Stimulated activated naive CD8-positive, alpha-beta T cell treated with anti-CD3 and anti-CD28 coated beads, Interleukin-15, Interleukin-2, amounts not matched to agents 100 U/mL and 50 U/mL, for 24 hours (primary cell): ENCODE data around the gene UCK2.

Experiments
- ATAC-seq: fragments of 150-1000 bp; cut with Tn5 transposase; one replicate; pipeline ENCODE4 v1.10.0; 2021
- DNase-seq: peaks from one replicate; pipeline ENCODE4 v3.0.0; 2021

UCK2 gene

DNA sequence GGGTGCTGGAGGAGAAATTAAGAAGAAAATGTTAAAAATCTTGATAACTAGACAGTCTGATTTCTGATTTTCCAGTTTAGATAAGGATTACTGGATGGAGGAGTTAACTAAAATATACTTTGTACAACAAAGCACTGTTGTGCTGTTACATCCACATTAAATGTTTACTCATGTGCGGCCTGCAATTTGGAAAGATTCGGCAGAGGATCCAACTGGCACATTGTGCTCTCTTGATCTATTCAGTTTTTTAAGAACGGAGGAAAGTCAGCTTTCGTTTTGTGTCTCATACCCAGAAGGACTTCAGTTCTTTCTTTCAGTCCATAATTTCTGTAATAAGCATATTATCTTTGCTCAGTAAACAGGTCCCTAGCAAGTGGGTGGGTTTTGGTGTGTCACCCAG is 52.5 kb downstream of the UCK2 start:
- DNase-seq (no peak), ATAC-seq (no peak)

DNA sequence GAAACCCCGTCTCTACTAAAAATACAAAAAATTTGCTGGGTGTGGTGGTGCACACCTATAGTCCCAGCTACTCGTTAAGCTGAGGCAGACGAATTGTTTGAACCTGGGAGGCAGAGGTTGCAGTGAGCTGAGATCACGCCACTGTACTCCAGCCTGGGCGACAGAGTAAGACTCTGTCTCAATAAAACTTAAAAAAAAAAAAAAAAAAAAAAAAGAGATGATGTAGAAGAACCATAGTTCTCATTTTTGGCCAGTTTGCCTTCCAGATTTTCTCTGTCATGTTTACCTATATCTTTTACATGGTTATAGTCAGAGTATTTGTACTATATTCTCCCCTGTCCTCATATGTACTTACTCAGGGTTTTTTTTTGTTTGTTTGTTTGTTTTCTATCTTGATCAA is 53.6 kb downstream of the UCK2 start:
- ATAC-seq = no peak
- DNase-seq = no peak

DNA sequence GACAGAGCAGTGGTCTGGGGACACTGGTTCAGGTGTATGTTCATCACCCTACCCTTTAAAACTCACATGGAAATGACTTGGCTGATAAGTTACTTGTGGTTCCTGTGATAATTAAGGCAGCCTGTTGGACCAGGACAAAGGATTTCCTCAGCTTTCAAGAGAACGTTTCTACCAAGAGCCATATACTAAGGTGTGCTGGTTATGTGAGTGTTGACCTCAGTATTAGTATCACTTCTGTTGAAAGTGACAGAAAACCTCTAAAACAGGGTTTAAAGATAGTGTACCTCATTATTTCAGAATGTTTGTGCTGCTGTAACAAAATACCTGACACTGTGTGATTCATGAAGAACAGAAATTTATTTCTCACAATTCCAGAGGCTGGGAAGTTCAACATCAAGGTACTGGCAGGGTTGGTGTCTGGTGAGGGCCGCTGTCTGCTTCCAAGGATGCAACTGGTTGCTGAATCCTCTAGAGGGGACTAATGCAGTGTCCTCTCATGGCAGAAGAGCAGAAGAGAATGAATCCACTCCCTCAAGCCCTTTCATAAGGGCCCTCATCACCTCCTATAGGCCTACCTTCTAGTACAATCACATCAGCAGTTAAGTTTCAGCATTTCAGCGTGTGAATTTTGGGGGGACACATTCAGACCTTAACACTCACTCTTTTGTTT is 54.9 kb downstream of the UCK2 start:
- no peak for DNase-seq

DNA sequence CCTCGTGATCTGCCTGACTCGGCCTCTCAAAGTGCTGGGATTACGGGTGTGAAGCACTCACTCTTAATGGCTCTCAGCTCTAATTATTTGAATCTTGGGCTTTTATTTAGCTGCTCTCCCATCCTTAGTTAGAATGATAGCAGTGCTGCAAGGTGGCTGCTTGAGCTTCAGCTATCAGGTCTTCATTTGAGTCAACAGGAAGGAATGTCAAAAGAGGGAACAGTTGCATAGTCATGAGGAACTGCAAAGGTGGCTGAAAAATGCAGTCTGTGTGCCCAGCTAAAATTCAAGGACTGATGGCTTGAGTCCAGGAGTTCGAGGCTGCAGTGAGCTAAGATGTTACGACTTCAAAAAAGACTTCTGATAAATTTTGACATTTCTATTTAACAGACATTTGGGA is 55.6 kb downstream of the UCK2 start:
- DNase-seq (no peak), ATAC-seq (no peak)

More for the DNA sequence above, 54.9 kb downstream of the UCK2 start:
- no peak for ATAC-seq

DNA sequence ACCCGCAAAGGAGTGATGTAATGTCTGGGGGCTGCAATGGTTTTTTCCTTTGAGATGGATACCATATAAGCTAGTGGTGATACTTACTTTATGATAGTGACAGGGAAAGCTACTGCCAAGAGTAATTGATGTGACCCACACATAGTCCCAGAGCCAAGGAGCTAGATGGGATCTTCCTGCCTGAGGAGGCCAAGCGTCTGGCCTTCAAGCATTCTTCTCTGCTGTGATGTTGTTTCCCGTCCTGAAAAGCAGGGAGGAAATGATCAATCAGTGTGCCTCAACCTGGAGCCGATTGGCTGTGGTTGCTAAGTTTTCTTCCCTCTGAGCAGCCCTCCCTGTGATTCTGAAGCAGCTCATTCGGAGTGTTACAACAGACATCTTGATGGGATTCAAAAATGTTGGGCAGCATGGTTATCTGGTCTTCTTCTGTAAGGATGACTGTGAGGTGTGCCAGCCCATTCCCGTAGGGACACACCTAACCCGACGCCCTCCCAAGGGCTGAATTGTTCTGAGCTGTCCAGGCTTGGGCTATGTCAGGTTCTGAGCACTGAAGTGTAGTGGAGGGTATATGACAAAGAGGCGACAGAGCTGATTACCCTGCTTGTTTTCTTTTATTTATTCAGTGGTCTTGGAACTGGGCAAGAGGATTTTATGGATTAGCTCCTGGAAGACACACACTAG is 56.7 kb downstream of the UCK2 start:
- ATAC-seq (no peak), DNase-seq (no peak)

DNA sequence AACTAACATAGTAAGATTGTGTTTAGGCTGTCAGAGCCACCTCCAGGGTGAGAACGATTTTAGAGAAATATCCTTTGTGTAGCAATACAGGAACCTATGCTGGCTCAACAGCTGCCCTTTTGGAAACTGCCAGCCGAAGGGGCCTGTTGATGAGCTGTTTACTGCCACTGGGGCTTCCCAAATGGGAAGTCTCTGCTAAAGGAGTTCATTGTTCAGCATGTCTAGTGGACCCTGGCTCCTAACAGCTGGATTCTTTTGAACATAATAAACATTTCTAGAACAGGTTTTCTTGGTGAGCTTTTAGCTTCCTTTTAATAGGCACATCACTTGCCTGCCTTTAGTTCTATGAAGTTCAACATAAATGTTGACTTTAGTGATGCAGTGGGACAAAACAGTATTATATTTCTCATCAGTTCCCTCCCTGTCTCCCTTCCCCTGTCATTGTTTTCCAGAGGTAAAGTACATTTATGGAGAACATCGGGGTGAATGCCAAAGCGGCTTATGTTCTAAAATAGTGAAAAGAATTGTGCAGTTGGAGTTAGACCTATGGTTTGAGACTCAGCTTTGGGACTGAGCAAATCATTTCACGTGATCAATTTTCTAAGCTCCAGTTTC is 57.4 kb downstream of the UCK2 start:
- no peak for ATAC-seq

DNA sequence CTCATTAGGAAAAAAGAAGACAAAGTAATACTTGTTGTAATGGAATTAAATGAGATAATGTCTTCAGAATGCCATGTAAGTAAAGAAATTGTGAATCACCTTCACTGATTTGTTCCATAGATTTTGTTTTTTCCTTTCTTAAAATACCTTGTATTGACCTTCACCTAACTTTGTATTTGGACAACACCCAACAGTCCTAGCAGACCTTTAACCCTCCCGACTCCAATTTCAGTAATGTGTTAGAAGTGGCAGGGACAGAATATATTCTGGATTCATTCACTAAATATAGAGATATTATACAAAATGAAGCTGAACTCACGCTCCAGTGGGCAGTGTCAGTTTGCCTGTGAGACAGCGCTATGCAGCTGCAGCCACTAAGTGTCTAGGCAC is 57.9 kb downstream of the UCK2 start:
- ATAC-seq (no peak), DNase-seq (no peak)

More for the DNA sequence above, 57.4 kb downstream of the UCK2 start:
- DNase-seq = no peak

DNA sequence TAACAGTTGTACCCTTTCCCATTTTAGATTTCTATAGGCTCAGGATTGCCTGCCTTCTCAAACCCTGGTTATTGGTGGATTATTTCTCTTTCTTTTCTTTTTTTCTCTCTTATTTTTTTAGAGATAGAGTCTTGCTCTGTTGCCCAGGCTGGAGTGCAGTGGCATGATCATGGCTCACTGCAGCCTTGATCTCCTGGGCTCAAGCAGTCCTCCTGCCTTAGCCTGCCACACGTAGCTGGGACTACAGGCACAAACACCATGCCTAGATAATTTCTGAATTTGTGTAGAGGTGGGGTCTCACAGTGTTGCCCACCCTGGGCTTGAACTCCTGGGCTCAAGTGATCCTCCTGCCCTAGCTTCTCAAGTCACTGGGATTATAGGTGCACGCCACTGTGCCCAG is 58.8 kb downstream of the UCK2 start:
- ATAC-seq = no peak
- no peak for DNase-seq

DNA sequence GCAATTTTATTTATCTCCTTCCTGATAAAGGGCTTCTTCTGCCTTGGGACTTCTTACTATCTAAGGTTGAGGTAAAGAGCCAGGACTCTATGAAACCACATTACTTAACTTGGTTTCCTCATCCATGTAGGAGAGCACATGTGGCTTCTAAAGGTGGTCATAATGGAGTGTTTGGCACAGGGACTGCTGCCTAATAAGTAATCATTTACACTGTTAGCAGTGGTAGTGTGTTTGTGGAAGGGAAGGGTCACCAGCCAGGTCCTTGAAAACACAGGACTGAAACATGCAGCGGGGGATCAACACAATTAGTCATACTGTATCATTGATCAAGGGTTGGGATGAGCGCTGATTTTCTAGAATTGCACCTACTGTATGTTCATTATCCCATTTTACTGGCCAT is 59.6 kb downstream of the UCK2 start:
- no peak for ATAC-seq
- DNase-seq = no peak

DNA sequence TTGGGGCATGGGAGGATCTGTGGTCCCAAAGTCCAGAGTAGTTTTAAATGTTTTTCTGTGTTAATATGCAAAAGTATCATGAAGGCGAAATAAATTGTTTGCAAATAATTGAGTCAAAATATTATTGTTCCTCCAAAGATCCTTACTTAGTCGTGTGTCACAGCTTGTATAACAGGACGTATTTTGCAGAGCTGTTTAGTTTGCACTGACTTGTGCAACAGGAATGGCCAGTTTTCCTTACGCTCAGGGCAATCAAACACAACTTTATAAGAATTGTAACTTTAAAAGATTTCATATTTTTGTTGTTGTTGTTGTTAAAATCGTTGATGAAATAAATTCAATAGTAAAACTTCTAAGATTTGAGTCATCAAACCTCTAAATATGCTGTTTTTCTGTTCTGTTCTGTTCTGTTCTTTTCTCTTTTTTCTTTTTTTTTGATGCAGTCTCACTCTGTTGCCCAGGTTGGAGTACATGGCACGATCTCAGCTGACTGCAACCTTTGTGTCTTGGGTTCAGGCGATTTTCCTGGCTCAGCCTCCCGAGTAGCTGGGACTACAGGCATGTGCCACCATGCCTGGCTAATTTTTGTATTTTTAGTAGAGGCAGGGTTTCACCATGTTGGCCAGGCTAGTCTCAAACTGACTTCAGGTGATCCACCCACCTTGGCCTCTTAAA is 60.6 kb downstream of the UCK2 start:
- ATAC-seq (no peak), DNase-seq (no peak)

DNA sequence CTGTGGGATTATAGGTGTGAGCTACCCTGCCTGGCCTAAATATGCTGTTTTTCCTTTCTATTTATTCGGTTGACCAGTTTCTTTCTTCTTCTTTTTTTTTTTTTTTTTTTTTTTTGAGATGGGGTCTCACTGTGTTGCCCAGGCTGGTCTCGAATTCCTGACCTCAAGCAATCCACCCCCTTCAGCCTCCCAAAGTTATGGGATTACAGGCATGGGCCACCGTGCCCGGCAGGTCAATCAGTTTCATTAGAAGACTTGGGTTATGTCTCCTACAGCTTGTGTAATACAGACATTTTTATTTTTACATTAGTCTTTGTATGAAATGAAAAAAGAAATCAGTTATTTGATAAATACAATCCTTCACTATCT is 61.1 kb downstream of the UCK2 start:
- DNase-seq (no peak), ATAC-seq (no peak)

DNA sequence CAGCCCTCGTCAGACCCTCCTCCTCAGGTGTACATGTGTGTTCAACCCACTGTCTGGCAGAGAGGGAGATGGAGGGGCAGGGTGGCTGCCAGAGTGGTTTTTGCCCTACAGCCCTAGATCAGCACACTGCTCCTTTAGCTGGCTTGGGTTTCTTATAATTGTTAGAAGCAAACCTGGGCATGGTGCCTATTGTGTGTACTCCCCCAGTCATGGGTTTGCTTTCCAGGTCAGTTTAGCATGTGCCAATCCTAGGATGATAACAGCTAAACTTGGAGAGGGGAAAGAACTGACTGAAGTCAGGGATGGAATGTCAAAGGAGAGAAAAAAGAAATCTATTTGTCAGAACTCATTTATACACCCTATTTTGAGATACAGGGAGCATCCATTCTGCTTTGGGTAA is 63.3 kb downstream of the UCK2 start:
- DNase-seq = no peak
- ATAC-seq = no peak

DNA sequence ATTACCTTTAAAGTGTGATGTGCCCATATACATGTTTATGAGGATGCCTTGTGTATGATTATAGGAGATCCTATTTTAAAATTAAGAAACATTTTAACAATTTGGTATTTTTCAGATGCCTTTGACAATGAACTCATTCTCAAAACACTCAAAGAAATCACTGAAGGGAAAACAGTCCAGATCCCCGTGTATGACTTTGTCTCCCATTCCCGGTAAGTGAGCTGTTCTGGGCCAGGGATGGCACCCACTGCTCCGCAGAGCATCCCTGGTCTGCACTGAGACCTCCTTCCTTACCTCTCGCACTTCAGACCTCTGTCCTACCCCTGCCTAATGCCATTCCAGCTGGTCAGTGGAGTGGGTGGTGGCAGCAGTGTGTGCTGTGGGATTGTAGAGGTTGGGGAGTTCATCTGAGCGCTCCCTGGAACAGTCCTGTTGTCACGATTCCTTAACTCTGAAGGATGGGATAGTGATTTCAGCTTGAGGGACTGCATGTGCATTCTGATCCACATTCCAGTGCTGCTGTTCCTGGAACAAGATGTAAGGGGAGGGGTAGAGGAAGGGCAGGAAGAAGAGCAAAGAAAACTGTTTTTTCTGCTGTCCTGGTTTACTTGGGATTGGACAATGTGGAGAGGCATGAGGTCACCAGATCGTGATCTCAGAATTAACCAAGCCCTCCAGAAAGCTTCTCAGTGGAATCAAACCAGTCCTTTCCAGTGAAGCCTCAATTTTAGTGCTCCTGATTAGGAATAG is 63.9 kb downstream of the UCK2 start:
- ATAC-seq (no peak), DNase-seq (no peak)

DNA sequence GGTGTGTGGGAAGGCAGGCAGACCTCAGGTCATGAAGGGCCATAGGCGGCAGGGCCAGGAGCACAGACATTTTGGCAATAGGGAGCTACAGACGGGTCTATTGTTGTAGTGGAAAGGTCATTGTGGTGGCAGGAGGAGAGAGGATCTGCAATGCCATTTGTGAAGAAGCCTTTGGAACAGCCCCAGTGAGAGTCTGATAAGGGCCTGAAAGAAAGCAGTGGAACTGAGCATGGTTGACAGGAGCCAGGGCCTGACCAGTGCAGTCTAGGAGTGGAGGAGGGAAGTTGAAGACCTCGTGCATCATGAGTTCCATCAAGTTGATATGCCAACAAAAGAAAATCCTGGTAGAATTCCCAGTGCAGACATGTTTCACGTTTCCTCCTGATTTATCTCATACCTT is 65.5 kb downstream of the UCK2 start:
- ATAC-seq (no peak), DNase-seq (no peak)

DNA sequence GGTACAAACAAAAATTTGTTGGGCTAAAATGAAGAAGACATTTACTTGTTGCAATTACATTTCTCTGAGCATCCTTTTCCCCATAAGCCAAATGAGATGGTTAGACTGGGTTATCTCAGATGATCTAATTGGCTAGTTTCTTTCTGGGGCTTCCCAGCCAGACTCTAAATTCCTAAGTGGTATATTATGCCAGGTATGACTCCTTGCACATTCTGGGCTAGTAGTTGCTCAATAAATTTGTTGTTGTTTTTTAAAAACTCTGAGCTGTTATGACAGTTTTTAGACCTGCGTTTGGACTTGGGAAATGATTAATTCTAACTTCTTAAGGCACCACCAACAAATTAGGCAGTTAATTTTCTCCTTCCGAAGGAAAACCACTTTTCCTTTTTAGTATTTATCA is 66.1 kb downstream of the UCK2 start:
- ATAC-seq = no peak
- DNase-seq = no peak

DNA sequence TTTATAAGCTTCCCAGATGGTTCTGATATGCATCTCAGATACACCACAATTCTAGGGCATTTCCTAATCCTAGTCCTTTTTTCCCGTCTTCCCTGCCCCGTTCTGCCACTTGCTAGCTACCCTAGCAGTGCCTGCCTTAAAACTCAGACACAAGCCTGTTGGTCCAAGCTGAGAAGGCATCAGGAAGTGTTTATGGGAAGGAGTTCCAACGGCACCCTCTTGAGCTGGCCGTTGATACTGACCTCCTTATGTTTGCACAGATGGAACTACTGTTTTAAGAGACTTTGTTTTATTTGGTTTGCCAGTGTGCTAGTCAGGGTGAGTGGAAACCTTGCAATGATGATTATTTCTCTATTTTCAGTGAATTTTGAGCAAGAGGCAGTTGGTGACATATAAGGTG is 67.2 kb downstream of the UCK2 start:
- ATAC-seq (no peak), DNase-seq (no peak)

DNA sequence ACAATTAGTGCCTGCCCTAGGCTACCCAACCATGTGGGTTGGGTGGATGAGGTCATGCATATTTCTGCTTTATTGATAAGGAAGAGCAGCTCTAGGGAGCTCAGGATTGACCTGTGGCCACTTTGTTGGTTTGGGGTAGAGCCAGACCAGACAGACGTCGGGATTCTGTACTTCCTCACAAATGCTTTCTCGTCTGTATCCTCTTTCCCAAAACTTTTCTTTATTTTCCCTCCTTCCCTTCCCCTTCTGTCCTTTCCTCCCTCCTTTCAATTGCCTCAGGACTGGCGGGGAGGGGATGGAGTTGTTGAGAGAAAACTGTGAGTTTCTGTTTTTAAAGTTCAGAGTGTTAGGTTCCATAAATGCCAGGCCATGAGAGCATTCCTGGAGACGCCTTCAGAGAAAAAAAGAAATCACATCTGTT is 68.0 kb downstream of the UCK2 start:
- DNase-seq (no peak), ATAC-seq (no peak)

DNA sequence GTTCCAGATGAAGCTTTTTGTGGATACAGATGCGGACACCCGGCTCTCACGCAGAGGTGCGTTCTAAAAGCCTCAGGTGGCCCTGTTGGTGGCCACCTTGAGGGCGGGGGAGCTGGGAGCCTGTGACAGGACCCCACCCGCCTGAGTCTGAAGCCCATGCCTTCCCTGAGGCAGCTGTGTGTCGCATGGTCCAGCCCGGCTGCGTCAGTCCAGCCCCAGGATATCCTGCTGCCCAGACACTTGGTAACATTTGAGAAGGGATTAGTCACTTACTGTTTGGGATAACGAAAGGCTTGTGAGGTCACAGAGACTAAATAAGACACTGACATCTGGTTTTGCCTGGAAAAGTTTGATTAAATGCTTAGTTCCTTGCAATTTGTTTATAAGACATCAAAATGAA is 68.9 kb downstream of the UCK2 start:
- ATAC-seq = no peak
- DNase-seq = no peak

DNA sequence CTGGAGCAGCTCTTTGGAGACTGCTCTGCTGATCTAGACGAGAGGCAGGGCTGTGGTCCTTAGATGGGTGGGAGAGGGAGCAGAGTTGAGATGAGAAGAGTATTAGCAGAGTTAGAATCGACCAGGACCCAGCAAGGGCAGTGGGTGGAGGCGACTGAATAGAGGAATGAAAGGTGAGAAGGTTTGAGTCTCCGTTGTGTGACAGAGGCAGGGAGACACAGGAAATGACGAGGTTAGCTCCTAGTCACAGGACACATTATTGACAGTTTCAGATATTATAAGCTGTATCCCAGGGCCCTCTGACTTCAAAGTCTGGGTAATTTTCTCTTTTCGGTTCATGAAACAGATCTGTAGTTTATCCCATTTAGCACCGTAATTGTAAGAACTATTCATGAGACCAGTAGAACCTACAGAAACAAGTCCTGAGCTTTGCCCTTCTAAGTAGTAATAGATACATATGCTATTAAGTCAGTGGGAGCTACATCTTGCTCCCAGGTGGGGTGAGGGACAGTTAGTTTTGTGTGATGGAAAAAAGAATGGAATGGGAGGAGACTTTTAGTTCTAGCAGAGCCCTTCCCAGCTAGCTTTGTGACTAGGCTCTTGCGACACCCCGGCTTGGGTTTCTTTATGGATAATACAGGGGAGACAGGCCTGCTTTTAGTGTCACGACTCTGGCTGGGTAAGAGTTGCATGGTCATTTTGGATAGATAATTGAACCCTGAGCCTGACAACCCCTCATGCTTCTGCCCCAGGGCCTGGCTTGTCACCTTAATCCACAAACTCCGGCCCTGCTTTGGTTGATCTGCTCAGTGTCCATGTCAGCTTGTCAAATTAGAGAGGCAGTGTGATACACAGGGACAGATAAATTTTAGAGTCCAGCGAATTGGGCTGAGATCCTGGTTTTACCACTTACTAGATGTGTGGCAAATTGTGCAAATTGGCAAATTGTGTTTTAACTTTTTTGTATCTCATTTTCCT is 70.2 kb downstream of the UCK2 start:
- no peak for DNase-seq
- ATAC-seq = no peak

DNA sequence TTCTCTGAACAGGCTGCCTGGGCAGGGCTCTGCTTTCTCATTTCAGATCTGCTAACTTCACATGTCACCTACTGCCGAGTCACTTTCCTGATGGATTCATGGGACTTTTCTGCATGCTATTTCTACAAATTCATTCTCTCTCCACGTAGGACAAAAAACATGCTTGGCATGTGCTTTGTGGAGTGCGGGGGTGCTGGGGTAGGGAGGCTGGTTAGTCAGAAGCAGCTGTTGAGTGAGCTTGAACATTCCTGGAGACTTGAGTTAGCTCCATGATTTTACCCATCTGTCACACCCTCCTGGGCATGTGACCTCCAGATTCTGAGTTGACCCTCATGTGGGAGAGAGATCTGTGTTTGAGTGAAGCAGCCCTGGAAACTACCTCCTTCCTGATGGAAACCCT is 71.4 kb downstream of the UCK2 start:
- no peak for ATAC-seq
- no peak for DNase-seq

DNA sequence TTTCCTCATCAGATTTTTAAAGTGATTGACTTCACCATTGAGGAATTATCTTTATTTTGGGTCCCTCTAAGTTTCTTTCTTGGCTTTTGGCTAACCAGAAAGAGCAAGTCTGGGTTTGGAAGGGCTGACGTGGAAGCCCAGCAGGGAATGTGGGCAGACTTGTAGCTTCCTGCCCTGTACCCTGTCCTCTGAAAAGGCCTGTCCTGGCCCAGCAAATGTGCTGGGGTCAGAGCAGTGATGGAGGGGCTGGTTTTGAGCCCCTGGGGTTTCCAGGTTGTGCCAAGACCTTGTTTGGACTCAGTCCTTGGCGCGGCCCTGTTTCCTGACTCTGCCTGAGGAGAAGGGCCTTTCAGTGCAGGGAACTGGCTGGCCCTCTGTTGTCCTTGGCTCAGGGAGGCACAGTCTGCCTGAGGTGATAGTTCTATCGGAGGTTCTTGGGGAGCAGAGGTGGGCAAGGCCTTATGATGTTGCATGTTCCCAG is 72.1 kb downstream of the UCK2 start:
- DNase-seq = no peak
- ATAC-seq = no peak
